OCI-LY3 (cell line): ENCODE data around the gene PLB1.

Experiments used
- H2AFZ ChIP-seq: fragments of 200-600, 300-600 bp; shearing (Covaris generic); 2 replicates; pipeline ENCODE4 v1.6.0; 2014; ENCODE audit warnings: antibody characterized with exemption, low read depth, low read length
- H3K27ac ChIP-seq: fragments of 200-600, 300-600 bp; sonication (generic); 2 replicates; pipeline ENCODE4 v1.5.1; 2014; ENCODE audit warnings: mild to moderate bottlenecking, low read length, moderate library complexity, mixed read lengths
- H3K27me3 ChIP-seq: fragments of 200-600, 300-600 bp; sonication (generic); 2 replicates; pipeline ENCODE4 v1.6.1; 2014; ENCODE audit warnings: low read depth, low read length, mixed read lengths
- H3K36me3 ChIP-seq: fragments of 200-600, 300-600 bp; sonication (generic); replicated peaks from 2 replicates; pipeline ENCODE3; 2014; ENCODE audit warnings: low read depth, low read length, mixed read lengths
- H3K4me1 ChIP-seq: fragments of 300-600, 200-600 bp; sonication (generic); 2 replicates; pipeline ENCODE4 v1.6.1; 2014; ENCODE audit warnings: low read length, mixed read lengths
- H3K4me2 ChIP-seq: fragments of 200-600, 300-600 bp; sonication (generic); 2 replicates; pipeline ENCODE4 v1.6.1; 2014; ENCODE audit warnings: low read length, mixed read lengths
- H3K4me3 ChIP-seq: fragments of 300-600, 200-600 bp; sonication (generic); 2 replicates; pipeline ENCODE4 v1.5.1; 2014; ENCODE audit warnings: antibody characterized with exemption, mild to moderate bottlenecking, low read length, moderate library complexity
- H3K79me2 ChIP-seq: fragments of 300-600, 200-600 bp; shearing (Covaris generic); 2 replicates; pipeline ENCODE4 v1.6.1; 2014; ENCODE audit warnings: mild to moderate bottlenecking, low read length, mixed read lengths
- H3K9ac ChIP-seq: fragments of 300-600, 200-600 bp; shearing (Covaris generic); 2 replicates; pipeline ENCODE4 v1.6.0; 2014; ENCODE audit warnings: mild to moderate bottlenecking, low read length, moderate library complexity
- H3K9me3 ChIP-seq: fragments of 200-600, 300-600 bp; shearing (Covaris generic); 2 replicates; pipeline ENCODE4 v1.6.1; 2014; ENCODE audit warnings: low read length, mixed read lengths; ENCODE audit not compliant: insufficient read depth
- H4K20me1 ChIP-seq: fragments of 200-600, 300-600 bp; sonication (generic); 2 replicates; pipeline ENCODE4 v1.6.1; 2016; ENCODE audit warnings: low read length, mixed read lengths; ENCODE audit not compliant: insufficient read depth
- EZH2phosphoT487 ChIP-seq: fragments of 200-600 bp; shearing (Covaris generic); IDR thresholded peaks from 2 replicates; pipeline ENCODE4 v1.6.1; 2018; ENCODE audit warnings: antibody characterized with exemption, mixed run types, low read depth
- TF ChIP-seq, protein P1 (sequence below): fragments of 200-600, 300-600 bp; sonication (generic); IDR thresholded peaks from 2 replicates; pipeline ENCODE4 v1.5.1; 2014; ENCODE audit warnings: antibody characterized with exemption, low read length, low read depth

PLB1 gene, protein sequence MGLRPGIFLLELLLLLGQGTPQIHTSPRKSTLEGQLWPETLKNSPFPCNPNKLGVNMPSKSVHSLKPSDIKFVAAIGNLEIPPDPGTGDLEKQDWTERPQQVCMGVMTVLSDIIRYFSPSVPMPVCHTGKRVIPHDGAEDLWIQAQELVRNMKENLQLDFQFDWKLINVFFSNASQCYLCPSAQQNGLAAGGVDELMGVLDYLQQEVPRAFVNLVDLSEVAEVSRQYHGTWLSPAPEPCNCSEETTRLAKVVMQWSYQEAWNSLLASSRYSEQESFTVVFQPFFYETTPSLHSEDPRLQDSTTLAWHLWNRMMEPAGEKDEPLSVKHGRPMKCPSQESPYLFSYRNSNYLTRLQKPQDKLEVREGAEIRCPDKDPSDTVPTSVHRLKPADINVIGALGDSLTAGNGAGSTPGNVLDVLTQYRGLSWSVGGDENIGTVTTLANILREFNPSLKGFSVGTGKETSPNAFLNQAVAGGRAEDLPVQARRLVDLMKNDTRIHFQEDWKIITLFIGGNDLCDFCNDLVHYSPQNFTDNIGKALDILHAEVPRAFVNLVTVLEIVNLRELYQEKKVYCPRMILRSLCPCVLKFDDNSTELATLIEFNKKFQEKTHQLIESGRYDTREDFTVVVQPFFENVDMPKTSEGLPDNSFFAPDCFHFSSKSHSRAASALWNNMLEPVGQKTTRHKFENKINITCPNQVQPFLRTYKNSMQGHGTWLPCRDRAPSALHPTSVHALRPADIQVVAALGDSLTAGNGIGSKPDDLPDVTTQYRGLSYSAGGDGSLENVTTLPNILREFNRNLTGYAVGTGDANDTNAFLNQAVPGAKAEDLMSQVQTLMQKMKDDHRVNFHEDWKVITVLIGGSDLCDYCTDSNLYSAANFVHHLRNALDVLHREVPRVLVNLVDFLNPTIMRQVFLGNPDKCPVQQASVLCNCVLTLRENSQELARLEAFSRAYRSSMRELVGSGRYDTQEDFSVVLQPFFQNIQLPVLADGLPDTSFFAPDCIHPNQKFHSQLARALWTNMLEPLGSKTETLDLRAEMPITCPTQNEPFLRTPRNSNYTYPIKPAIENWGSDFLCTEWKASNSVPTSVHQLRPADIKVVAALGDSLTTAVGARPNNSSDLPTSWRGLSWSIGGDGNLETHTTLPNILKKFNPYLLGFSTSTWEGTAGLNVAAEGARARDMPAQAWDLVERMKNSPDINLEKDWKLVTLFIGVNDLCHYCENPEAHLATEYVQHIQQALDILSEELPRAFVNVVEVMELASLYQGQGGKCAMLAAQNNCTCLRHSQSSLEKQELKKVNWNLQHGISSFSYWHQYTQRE (N-terminal part only)

DNA sequence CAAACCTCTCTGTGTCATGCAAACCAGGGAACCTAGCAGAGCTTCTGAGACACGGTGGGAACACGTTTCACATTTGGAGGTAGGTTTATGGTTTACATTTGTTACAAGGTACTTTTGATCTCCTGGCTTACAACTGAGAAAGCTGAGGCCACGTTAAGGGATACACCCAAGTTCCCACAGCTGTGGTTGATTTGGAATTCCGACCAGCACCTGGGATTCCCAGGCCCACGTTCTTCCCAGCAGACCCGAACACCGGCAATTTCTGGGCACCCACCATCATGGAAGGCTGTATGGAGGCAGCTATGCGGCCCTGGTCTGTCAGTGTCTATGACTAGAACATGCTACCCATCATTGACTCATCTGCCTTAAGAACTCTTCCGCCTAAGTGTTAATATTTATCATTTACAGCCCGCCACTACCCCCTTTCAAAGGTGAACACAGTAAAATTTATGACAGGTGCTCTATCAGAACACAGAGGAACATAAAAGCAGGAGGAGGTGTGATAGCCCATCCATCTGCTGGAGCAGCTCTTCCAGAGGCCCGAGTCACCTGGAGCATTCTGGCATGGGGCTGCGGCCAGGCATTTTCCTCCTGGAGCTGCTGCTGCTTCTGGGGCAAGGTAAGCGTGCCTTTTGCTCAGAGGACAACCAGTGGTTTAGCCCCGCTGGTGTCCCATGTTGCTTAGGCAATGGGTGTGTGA lies at the start of gene PLB1:
PLB1 (plus strand) TSS at position 510 of the 700 bp plus-strand sequence; CDS start at position 565, 55 bp downstream.
- TF ChIP-seq, protein P1, sequence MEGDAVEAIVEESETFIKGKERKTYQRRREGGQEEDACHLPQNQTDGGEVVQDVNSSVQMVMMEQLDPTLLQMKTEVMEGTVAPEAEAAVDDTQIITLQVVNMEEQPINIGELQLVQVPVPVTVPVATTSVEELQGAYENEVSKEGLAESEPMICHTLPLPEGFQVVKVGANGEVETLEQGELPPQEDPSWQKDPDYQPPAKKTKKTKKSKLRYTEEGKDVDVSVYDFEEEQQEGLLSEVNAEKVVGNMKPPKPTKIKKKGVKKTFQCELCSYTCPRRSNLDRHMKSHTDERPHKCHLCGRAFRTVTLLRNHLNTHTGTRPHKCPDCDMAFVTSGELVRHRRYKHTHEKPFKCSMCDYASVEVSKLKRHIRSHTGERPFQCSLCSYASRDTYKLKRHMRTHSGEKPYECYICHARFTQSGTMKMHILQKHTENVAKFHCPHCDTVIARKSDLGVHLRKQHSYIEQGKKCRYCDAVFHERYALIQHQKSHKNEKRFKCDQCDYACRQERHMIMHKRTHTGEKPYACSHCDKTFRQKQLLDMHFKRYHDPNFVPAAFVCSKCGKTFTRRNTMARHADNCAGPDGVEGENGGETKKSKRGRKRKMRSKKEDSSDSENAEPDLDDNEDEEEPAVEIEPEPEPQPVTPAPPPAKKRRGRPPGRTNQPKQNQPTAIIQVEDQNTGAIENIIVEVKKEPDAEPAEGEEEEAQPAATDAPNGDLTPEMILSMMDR = no peak
- TF ChIP-seq EZH2phosphoT487 = no peak
- no peaks in the 10 kb centered on the region for H3K4me1 ChIP-seq
- no peak within 1 kb of the TSS for H3K9ac ChIP-seq
- no peaks in the 10 kb centered on the region for H4K20me1 ChIP-seq
- H3K9me3 ChIP-seq = no peaks in the 10 kb centered on the region
- no peak within 1 kb of the TSS for H3K27ac ChIP-seq
- no peak within 1 kb of the TSS for H3K4me2 ChIP-seq
- no peak within 1 kb of the TSS for H3K4me3 ChIP-seq
- no peaks in the 10 kb centered on the region for H3K27me3 ChIP-seq
- H2AFZ ChIP-seq = no peak within 1 kb of the TSS
- no peaks in the 10 kb centered on the region for H3K36me3 ChIP-seq
- H3K79me2 ChIP-seq = no peaks in the 10 kb centered on the region

DNA sequence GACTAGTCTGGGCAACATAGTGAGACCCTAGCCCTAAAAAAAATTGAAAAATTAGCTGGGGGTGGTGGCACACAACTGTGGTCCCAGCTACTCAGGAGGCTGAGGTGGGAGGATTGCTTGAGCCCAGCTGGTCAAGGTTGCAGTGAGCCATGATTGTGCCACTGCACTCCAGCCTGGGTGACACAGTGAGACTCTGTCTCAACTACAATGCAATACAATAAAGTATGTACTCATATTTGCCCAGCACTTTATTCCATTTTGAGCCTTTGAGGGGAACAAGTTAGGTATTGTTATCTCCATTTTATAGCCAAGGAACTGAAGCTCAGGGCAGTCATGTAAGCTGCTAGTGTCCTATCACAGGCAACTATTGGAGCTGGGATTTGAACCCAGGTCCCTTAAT lies 49.3 kb upstream of the PLB1 start:
- Histone ChIP-seq H4K20me1 (no peaks in the 10 kb centered on the region), H3K27ac (no peak overlapping the region), H3K4me2 (no peak overlapping the region), H3K36me3 (no peaks in the 10 kb centered on the region), H3K9me3 (no peaks in the 10 kb centered on the region), H3K4me3 (no peak overlapping the region), H3K4me1 (peaks cover 17% of the 10 kb centered on the region), H2AFZ (no peak overlapping the region), H3K27me3 (peaks cover 11% of the 10 kb centered on the region), H3K79me2 (no peaks in the 10 kb centered on the region), H3K9ac (no peak overlapping the region)
- TF ChIP-seq, protein P1 = no peak
- no peak for TF ChIP-seq EZH2phosphoT487

DNA sequence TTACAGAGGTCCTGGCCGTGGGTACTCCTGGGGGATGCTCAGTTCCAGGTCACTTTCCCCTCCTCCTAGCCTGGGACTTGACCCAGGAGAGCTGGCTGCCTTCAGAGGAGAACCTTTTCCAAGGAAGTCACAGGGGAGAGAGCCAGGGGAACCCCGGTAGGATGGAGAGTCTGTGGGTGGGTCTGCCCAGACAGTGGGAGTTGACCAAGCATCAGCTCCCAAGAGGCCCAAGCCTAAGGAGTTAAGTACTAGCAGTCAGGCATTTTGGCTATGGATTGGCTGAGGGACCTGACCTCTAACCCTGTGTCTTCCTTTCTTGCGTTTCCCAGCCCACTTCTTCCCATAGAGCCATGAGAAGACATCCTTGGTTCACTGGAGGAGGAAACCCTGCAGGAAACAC lies 48.8 kb upstream of the PLB1 start:
- Histone ChIP-seq H3K27ac (no peak overlapping the region), H3K4me2 (no peak overlapping the region), H3K9ac (no peak overlapping the region), H3K4me3 (no peak overlapping the region), H3K36me3 (no peaks in the 10 kb centered on the region), H3K4me1 (peaks cover 17% of the 10 kb centered on the region), H3K9me3 (no peaks in the 10 kb centered on the region), H4K20me1 (no peaks in the 10 kb centered on the region), H3K27me3 (peaks cover 9% of the 10 kb centered on the region), H3K79me2 (no peaks in the 10 kb centered on the region), H2AFZ (no peak overlapping the region)
- TF ChIP-seq, protein P1 = no peak
- TF ChIP-seq EZH2phosphoT487 = no peak
